ENCODE measurements around the gene CWH43. TPM values are rescaled to one million over a fixed set of nuclear protein-coding genes. Genes with fewer than 3 reads are reported as not detected.
"Not testable (repeated sequence)": the region's sequence is repeated elsewhere in the genome, so short reads cannot be mapped to it uniquely, and the experiment has no call there.

CWH43 gene
- total and polyA plus RNA-seq, 5 donors: not detected

DNA sequence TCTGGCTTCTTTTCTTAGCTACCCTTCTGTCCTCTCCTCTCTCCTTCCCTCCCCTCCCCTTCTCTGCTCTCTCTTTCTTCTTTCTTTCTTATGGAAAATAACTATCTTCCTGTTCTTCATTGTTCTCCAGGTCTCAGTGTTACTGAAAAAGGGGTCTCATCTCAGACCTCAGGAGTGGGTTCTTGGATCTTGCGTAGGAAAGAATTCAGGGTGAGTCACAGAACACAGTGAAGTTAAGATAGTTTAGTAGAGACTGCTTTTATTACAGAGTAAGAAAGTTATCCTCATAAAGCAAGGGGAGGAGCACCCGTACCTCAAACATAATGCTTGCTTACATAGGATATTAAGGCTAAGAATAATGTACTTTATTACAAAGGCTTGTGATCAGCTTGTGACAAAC, 31.8 kb upstream of the CWH43 start:
- 83% methylated on average over 2 of the region's 2 CpGs for WGBS

DNA sequence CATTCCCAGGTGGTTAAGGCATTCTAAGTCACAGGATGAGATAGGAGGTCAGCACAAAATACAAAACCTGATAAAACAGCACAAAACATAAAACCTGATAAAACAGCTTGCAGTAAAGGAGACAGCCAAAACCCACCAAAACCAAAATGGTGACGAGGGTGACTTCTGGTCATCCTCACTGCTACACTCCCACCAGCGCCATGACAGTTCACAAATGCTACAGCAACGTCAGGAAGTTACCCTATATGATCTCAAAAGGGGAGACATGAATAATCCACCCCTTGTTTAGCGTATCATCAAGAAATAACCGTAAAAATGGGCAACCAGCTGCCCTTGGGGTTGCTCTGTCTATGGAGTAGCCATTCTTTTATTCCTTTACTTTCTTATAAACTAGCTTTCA, 28.7 kb upstream of the CWH43 start:
- not testable (repeated sequence) for H3K27me3 ChIP-seq (ENCODE audit: control insufficient read depth, insufficient read depth); H3K9me3 ChIP-seq (ENCODE audit: control insufficient read depth, low read length); ATAC-seq; H3K27ac ChIP-seq (ENCODE audit: low read length); H3K4me3 ChIP-seq (ENCODE audit: low read length); DNase-seq; H3K4me1 ChIP-seq (ENCODE audit: control insufficient read depth, insufficient read depth, low read length)
- 81% methylated on average over 5 of the region's 5 CpGs for WGBS
- intact Hi-C loops (cut with DNase I): loop anchor here in 1 of 4 donors (10.0 kb wide), 1 partner anchor 383 kb away; no protein-coding TSS in a partner anchor

More for the DNA sequence above, 31.8 kb upstream of the CWH43 start:
- Histone ChIP-seq H3K27ac (ENCODE audit: low read length) (no peak overlapping the region), H3K4me3 (ENCODE audit: low read length) (no peak overlapping the region), H3K9me3 (ENCODE audit: control insufficient read depth, low read length) (no peaks in the 10 kb centered on the region), H3K4me1 (ENCODE audit: control insufficient read depth, insufficient read depth, low read length) (no peaks in the 10 kb centered on the region), H3K27me3 (ENCODE audit: control insufficient read depth, insufficient read depth) (no peaks in the 10 kb centered on the region)
- intact Hi-C loops (cut with DNase I): loop anchor here in 1 of 4 donors (10.0 kb wide), 1 partner anchor 380 kb away; no protein-coding TSS in a partner anchor
- no peak for ATAC-seq
- DNase-seq: no peak

DNA sequence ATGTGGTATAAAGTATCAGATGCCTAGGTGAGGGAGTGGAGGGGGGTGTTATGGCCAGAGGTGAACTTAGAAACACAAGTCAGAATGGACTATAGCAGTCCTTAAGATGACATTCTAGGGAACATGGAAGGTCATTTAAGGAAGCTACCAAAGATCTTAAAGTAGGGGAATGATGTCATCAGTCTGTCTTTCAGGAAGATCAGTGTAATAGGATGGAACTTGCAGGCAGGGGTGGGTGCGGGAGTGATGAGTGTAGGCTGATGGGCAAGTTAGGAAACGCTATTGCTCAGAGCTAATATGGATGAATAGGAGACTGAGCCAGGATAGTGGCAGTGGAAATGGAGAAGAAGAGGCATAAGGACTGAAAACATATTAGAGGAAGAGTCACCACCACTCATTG, 27.5 kb upstream of the CWH43 start:
- Histone ChIP-seq H3K27ac (ENCODE audit: low read length) (no peak overlapping the region), H3K4me1 (ENCODE audit: control insufficient read depth, insufficient read depth, low read length) (no peaks in the 10 kb centered on the region), H3K27me3 (ENCODE audit: control insufficient read depth, insufficient read depth) (no peaks in the 10 kb centered on the region), H3K4me3 (ENCODE audit: low read length) (no peak overlapping the region), H3K9me3 (ENCODE audit: control insufficient read depth, low read length) (no peaks in the 10 kb centered on the region)
- ATAC-seq: no peak
- DNase-seq: no peak
- intact Hi-C loops (cut with DNase I): loop anchor here in 1 of 4 donors (10.0 kb wide), 1 partner anchor 384 kb away; no protein-coding TSS in a partner anchor
- 67% methylated on average over 2 of the region's 2 CpGs for WGBS

DNA sequence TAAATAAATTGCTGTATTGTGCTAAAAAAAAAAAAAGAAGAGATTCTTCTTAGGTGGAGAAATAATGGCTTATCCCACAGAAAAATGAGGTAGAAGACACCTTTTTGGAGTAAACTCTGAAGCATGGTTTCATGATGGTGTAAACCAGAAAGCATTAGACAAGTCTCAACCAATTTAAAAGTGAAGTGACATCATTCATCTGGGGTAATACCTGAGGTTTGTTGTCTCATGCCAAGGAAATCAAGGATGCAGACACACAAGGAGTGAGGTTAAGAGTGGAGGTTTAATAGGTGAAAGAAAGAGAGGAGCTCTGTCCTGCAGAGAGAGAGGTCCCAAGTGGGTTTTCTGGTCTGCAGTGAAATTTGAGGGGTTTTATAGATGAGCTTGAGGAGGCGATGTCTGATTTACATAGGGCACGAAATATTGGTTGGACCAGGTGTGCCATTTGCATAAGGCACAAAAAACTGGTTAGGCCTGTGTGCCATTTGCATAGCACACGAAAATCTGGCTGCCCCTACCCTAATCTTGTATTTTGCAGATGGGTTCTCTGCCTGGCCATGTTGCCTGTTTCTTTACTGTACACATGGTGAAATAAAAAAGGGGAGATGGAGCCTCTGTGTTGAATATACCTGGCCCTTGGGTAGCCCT, 25.0 kb upstream of the CWH43 start:
- DNase-seq (no peak), ATAC-seq (no peak)
- no peaks in the 10 kb centered on the region for H3K27me3 ChIP-seq (ENCODE audit: control insufficient read depth, insufficient read depth)
- no peaks in the 10 kb centered on the region for H3K4me1 ChIP-seq (ENCODE audit: control insufficient read depth, insufficient read depth, low read length)
- H3K27ac ChIP-seq (ENCODE audit: low read length): no peak overlapping the region
- 84% methylated on average over 3 of the region's 3 CpGs for WGBS
- H3K9me3 ChIP-seq (ENCODE audit: control insufficient read depth, low read length): no peaks in the 10 kb centered on the region
- intact Hi-C loops (cut with DNase I): loop anchor here in 3 of 4 donors (5.0 to 10.0 kb wide), 3 partner anchors 384 to 514 kb away; no protein-coding TSS in a partner anchor
- no peak overlapping the region for H3K4me3 ChIP-seq (ENCODE audit: low read length)

DNA sequence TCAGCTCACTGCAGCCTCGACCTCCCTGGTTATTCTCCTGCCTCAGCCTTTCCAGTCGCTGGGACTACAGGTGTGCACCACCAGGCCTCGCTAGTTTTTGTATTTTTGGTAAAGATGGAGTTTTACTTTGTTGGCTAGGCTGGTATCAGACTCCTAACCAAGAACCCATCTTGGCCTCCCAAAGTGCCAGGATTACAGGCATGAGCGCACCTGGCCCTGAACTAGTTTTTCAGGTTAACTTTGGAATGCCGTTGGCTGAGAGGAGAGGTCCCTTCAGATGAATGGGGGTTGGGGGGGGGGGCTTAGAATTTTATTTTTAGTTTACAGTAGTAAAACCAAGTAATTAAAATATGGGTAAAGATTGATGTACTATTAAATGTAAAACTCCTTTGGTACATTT, 23.4 kb upstream of the CWH43 start:
- Histone ChIP-seq H3K9me3 (ENCODE audit: control insufficient read depth, low read length) (no peaks in the 10 kb centered on the region), H3K27ac (ENCODE audit: low read length) (no peak overlapping the region), H3K27me3 (ENCODE audit: control insufficient read depth, insufficient read depth) (no peaks in the 10 kb centered on the region), H3K4me3 (ENCODE audit: low read length) (no peak overlapping the region), H3K4me1 (ENCODE audit: control insufficient read depth, insufficient read depth, low read length) (no peaks in the 10 kb centered on the region)
- DNase-seq: no peak
- intact Hi-C loops (cut with DNase I): loop anchor here in 3 of 4 donors (2.0 to 10.0 kb wide), 4 partner anchors 384 to 515 kb away; no protein-coding TSS in a partner anchor
- WGBS: 82% methylated on average over 5 of the region's 5 CpGs
- no peak for ATAC-seq

DNA sequence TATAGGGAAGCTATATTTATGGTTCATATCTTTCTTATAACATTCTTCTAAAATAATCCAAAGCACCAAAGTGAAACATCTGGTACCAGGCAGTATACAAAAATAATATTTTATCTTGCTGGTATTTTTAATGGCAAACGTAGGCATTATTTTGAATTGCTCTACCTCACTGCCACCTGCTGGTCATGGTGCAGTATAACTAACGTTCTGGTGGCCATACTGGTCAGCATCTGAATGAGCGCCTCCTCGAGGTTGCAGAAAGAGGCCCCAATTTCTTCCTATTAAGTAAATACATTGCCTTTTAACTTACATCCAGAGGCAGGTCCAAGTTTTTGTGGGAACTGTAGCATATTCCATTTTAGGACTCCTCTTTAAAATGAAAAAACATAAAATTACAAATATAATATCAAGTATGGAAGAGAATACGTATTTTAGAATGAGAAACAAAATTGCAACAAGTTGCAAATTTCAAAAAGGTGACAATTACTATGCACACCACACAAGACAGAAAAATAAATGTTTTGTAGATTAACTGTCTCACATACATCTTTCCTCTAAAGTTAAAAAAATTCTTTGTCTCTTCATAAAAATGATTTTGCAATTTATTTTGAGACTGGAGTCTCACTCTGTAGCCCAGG, 22.9 kb upstream of the CWH43 start:
- Histone ChIP-seq H3K27me3 (ENCODE audit: control insufficient read depth, insufficient read depth) (no peaks in the 10 kb centered on the region), H3K27ac (ENCODE audit: low read length) (no peak overlapping the region), H3K4me1 (ENCODE audit: control insufficient read depth, insufficient read depth, low read length) (no peaks in the 10 kb centered on the region), H3K9me3 (ENCODE audit: control insufficient read depth, low read length) (no peaks in the 10 kb centered on the region), H3K4me3 (ENCODE audit: low read length) (no peak overlapping the region)
- ATAC-seq: peak; percentile 81 to 83
- WGBS: 14% methylated on average over 5 of the region's 5 CpGs
- intact Hi-C loops (cut with DNase I): loop anchor here in 3 of 4 donors (2.0 to 10.0 kb wide), 4 partner anchors 384 to 516 kb away; no protein-coding TSS in a partner anchor
- DNase-seq: peak; percentile 61 to 73 (median 70)

DNA sequence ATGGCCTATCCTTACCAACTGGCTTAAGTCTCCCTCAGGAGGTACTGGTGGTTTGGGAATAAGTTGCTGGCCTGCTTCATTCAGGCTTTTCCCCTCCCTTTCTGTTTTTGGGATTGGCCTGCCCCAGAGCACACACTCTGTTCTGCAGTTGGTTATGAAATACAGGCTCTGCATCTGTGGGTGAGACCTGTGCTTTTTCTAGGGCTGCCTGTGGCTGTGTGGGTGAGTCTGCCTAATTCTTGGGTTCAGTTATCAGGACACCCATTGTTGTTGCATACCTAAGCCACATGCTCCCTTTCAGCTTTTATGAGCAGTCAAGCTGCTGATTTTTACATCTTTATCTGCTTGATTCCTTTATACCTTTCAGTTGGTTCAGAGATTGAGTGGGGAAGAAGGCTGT, 19.0 kb upstream of the CWH43 start:
- no peak for DNase-seq
- intact Hi-C loops (cut with DNase I): loop anchor here in 1 of 4 donors (10.0 kb wide), 1 partner anchor 392 kb away; no protein-coding TSS in a partner anchor
- H3K9me3 ChIP-seq (ENCODE audit: control insufficient read depth, low read length): no peaks in the 10 kb centered on the region
- no peaks in the 10 kb centered on the region for H3K27me3 ChIP-seq (ENCODE audit: control insufficient read depth, insufficient read depth)
- H3K4me3 ChIP-seq (ENCODE audit: low read length): no peak overlapping the region
- no peak overlapping the region for H3K27ac ChIP-seq (ENCODE audit: low read length)
- no peaks in the 10 kb centered on the region for H3K4me1 ChIP-seq (ENCODE audit: control insufficient read depth, insufficient read depth, low read length)
- ATAC-seq: no peak

DNA sequence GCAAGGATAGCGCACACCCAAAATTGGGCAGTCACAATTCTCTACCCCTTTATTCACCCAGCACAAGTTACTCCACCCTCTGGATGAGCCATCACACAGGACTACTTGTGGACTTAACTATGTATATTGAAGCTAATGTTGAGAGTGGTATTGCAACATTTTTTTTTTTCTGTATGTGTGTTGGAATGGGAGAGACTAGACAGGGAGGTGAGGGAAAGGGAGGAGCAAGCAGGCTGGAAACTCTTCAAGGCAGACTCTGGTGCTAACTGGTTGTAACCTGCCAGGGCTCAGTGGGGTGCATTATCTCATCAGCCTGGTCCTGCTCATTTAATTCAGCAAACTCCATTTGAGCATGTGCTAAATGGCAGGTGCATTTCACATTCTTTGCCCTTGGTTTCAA, 18.4 kb upstream of the CWH43 start:
- Histone ChIP-seq H3K27ac (ENCODE audit: low read length) (no peak overlapping the region), H3K9me3 (ENCODE audit: control insufficient read depth, low read length) (no peaks in the 10 kb centered on the region), H3K27me3 (ENCODE audit: control insufficient read depth, insufficient read depth) (no peaks in the 10 kb centered on the region), H3K4me3 (ENCODE audit: low read length) (no peak overlapping the region), H3K4me1 (ENCODE audit: control insufficient read depth, insufficient read depth, low read length) (no peaks in the 10 kb centered on the region)
- no peak for ATAC-seq
- intact Hi-C loops (cut with DNase I): loop anchor here in 1 of 4 donors (10.0 kb wide), 1 partner anchor 393 kb away; no protein-coding TSS in a partner anchor
- DNase-seq: no peak
- 98% methylated on average over 1 of the region's 1 CpG for WGBS

DNA sequence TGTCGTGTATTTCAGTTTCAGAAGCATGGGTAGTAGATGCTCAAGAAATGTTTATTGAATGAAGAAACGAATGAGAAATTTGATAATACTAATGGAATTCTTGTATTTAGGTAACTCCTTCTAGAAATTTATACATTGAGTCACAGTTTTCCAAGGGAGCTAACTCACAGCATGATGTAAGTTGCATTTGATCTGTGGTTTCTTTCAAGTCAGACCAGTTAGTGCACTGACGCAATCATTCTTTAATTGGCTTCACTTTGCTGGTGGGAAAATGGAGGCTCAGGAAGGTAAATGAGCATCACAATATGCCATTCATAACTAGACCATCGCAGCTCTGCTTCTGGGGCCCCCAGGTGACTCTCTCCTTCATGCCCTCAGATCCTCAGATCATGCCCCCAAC, 17.3 kb upstream of the CWH43 start:
- H3K4me1 ChIP-seq (ENCODE audit: control insufficient read depth, insufficient read depth, low read length): no peaks in the 10 kb centered on the region
- no peak for ATAC-seq
- H3K4me3 ChIP-seq (ENCODE audit: low read length): no peak overlapping the region
- WGBS: 71% methylated on average over 4 of the region's 4 CpGs
- no peaks in the 10 kb centered on the region for H3K9me3 ChIP-seq (ENCODE audit: control insufficient read depth, low read length)
- DNase-seq: no peak
- no peaks in the 10 kb centered on the region for H3K27me3 ChIP-seq (ENCODE audit: control insufficient read depth, insufficient read depth)
- intact Hi-C loops (cut with DNase I): loop anchor here in 1 of 4 donors (10.0 kb wide), 1 partner anchor 394 kb away; no protein-coding TSS in a partner anchor
- no peak overlapping the region for H3K27ac ChIP-seq (ENCODE audit: low read length)

DNA sequence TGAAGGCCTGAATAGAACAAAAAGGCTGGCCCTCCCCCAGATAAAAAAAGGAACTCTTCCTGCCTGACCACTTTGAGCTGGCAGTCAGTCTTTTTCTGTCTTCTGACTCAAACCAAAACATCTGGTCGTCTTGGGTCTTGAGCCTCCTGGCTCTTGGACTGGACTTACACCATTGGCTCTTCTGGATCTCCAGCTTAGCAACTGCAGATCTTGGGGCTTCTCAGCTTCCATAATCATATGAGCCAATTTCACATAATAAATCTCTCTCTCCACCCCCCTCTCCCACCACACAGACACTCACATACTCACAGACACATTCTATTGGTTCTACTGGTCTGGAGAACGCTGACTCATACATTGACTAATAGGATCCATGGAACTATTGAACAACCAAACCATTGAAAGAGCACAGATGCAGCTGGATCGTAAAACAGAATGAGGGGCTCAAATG, 15.6 kb upstream of the CWH43 start:
- Histone ChIP-seq H3K27me3 (ENCODE audit: control insufficient read depth, insufficient read depth) (no peaks in the 10 kb centered on the region), H3K4me3 (ENCODE audit: low read length) (no peak overlapping the region), H3K4me1 (ENCODE audit: control insufficient read depth, insufficient read depth, low read length) (no peaks in the 10 kb centered on the region), H3K9me3 (ENCODE audit: control insufficient read depth, low read length) (no peaks in the 10 kb centered on the region), H3K27ac (ENCODE audit: low read length) (no peak overlapping the region)
- 78% methylated on average over 3 of the region's 3 CpGs for WGBS
- intact Hi-C loops (cut with DNase I): no loop called here
- ATAC-seq (no peak), DNase-seq (no peak)

DNA sequence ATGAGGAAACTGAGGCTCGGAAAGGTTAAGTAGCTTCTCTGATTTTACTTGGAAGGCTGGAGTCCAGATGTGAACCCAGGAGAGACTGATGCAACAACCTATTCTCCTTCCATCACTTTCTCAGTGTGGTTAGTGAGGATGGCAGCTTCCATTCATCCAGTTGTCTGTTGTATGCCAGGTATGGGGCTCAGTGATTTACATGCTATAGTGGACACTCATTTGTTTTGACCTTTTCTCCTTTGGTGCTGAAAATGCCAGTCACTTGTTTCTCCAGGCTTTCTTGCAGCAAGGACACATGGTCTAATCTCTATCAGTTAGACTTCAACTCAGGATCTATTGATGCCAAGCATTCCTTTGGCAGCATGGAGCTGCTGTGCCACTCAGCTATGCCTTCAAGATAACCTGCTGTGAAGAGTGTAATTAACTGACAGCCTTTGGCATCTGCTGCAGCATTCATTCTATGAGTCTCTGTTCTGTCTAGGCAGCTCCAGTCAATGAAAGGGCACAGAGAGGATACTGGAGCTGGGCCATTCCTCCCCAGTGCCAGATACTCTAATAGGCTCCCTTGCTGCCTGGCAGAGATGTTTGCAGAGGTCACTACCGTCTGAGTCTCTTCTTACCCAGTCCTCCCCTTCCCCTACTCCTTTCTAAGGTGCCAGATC, 11.0 kb upstream of the CWH43 start:
- DNase-seq (no peak), ATAC-seq (peak; percentile 50 to 75)
- WGBS: 53% methylated on average over 2 of the region's 2 CpGs
- H3K27me3 ChIP-seq (ENCODE audit: control insufficient read depth, insufficient read depth): no peaks in the 10 kb centered on the region
- no peak overlapping the region for H3K27ac ChIP-seq (ENCODE audit: low read length)
- intact Hi-C loops (cut with DNase I): no loop called here
- no peaks in the 10 kb centered on the region for H3K9me3 ChIP-seq (ENCODE audit: control insufficient read depth, low read length)
- H3K4me1 ChIP-seq (ENCODE audit: control insufficient read depth, insufficient read depth, low read length): no peaks in the 10 kb centered on the region
- H3K4me3 ChIP-seq (ENCODE audit: low read length): no peak overlapping the region

Measured in right cardiac atrium (tissue), 5 donors.